ENCODE results near the gene GNAI2.

The GNAI2 gene

GRCh38 chr3:50212502-50212901, 23.5 kb upstream of the GNAI2 start:
- no peak for TF ChIP-seq CTCF (conservative IDR thresholded peaks at IDR 0.05; ENCODE audit: low read depth, low read length)
- no peak overlapping the region for H3K27ac ChIP-seq
- H3K27me3 ChIP-seq (ENCODE audit: insufficient read depth, low read depth), result no peaks in the 10 kb centered on the region; the same call in 1 of the 2 replicates
- H3K36me3 ChIP-seq (ENCODE audit: insufficient read depth), result no peaks in the 10 kb centered on the region
- H3K4me3 ChIP-seq (IDR thresholded peaks at IDR 0.05; ENCODE audit: insufficient read depth, low read depth, low read length), result no peak overlapping the region
- H3K9ac ChIP-seq, result no peak overlapping the region
- no peak overlapping the region for H2AFZ ChIP-seq (ENCODE audit: low read depth)
- no peaks in the 10 kb centered on the region for H4K20me1 ChIP-seq (ENCODE audit: insufficient read depth)
- no peaks in the 10 kb centered on the region for H3K4me1 ChIP-seq (ENCODE audit: low read depth, poor library complexity, severe bottlenecking)
- no peaks in the 10 kb centered on the region for H3K79me2 ChIP-seq (ENCODE audit: insufficient read depth, low read depth)
- no peak overlapping the region for H3K4me2 ChIP-seq

GRCh38 chr3:50212971-50213370, 23.0 kb upstream of the GNAI2 start:
- Histone ChIP-seq H3K79me2 (ENCODE audit: insufficient read depth, low read depth) (no peaks in the 10 kb centered on the region), H3K4me3 (IDR thresholded peaks at IDR 0.05; ENCODE audit: insufficient read depth, low read depth, low read length) (no peak overlapping the region), H3K9ac (no peak overlapping the region), H3K4me1 (ENCODE audit: low read depth, poor library complexity, severe bottlenecking) (no peaks in the 10 kb centered on the region), H4K20me1 (ENCODE audit: insufficient read depth) (no peaks in the 10 kb centered on the region), H3K27me3 (ENCODE audit: insufficient read depth, low read depth) (no peaks in the 10 kb centered on the region; the same call in 1 of the 2 replicates), H3K4me2 (no peak overlapping the region), H2AFZ (ENCODE audit: low read depth) (no peak overlapping the region), H3K36me3 (ENCODE audit: insufficient read depth) (no peaks in the 10 kb centered on the region), H3K27ac (no peak overlapping the region)
- TF ChIP-seq CTCF (conservative IDR thresholded peaks at IDR 0.05; ENCODE audit: low read depth, low read length), result no peak

GRCh38 chr3:50213373-50213772, 22.6 kb upstream of the GNAI2 start:
- no peaks in the 10 kb centered on the region; the same call in 1 of the 2 replicates for H3K27me3 ChIP-seq (ENCODE audit: insufficient read depth, low read depth)
- no peak overlapping the region for H3K27ac ChIP-seq
- no peak overlapping the region for H3K4me2 ChIP-seq

GRCh38 chr3:50214824-50215223, 21.2 kb upstream of the GNAI2 start:
- no peak overlapping the region for H3K9ac ChIP-seq

More at GRCh38 chr3:50213373-50213772, 22.6 kb upstream of the GNAI2 start:
- Histone ChIP-seq H2AFZ (ENCODE audit: low read depth) (no peak overlapping the region), H3K79me2 (ENCODE audit: insufficient read depth, low read depth) (no peaks in the 10 kb centered on the region), H4K20me1 (ENCODE audit: insufficient read depth) (no peaks in the 10 kb centered on the region), H3K9ac (no peak overlapping the region), H3K4me1 (ENCODE audit: low read depth, poor library complexity, severe bottlenecking) (no peaks in the 10 kb centered on the region), H3K4me3 (IDR thresholded peaks at IDR 0.05; ENCODE audit: insufficient read depth, low read depth, low read length) (no peak overlapping the region), H3K36me3 (ENCODE audit: insufficient read depth) (no peaks in the 10 kb centered on the region)
- TF ChIP-seq CTCF (conservative IDR thresholded peaks at IDR 0.05; ENCODE audit: low read depth, low read length), result no peak

More at GRCh38 chr3:50214824-50215223, 21.2 kb upstream of the GNAI2 start:
- no peak for TF ChIP-seq CTCF (conservative IDR thresholded peaks at IDR 0.05; ENCODE audit: low read depth, low read length)
- Histone ChIP-seq H3K27ac (no peak overlapping the region), H2AFZ (ENCODE audit: low read depth) (no peak overlapping the region), H3K27me3 (ENCODE audit: insufficient read depth, low read depth) (peaks cover 9% of the 10 kb centered on the region; the same call in 1 of the 2 replicates), H4K20me1 (ENCODE audit: insufficient read depth) (no peaks in the 10 kb centered on the region), H3K4me3 (IDR thresholded peaks at IDR 0.05; ENCODE audit: insufficient read depth, low read depth, low read length) (no peak overlapping the region), H3K36me3 (ENCODE audit: insufficient read depth) (no peaks in the 10 kb centered on the region), H3K4me2 (no peak overlapping the region), H3K4me1 (ENCODE audit: low read depth, poor library complexity, severe bottlenecking) (no peaks in the 10 kb centered on the region), H3K79me2 (ENCODE audit: insufficient read depth, low read depth) (no peaks in the 10 kb centered on the region)

Measured in KMS-11 (cell line).